Endothelial cell of umbilical vein (primary cell): ENCODE measurements around the gene LAMTOR4. TPM values are rescaled to one million over a fixed set of nuclear protein-coding genes. Genes with fewer than 3 reads are reported as not detected.
A peak's percentile ranks its signal among the peaks of the same experiment; 100 is the strongest.

ENCODE experiments used
- BruUV-seq: library from RNA; stranded (reverse); fragments of 400-500 nt; replicated peaks from 2 replicates; lab custom pipeline; 2021; lab: Mats Ljungman, UMichigan
- CTCF ChIA-PET: fragments of 300-600, 350-600 bp; sonication (Branson Sonifier 250); formaldehyde crosslinking; loops from one replicate; lab custom pipeline; 2021; ENCODE audit warnings: antibody characterized with exemption, inconsistent platforms; lab: Charles Lee
- POLR2A ChIA-PET: fragments of 300-600, 350-600 bp; sonication (Branson Sonifier 250); formaldehyde crosslinking; loops from one replicate; lab custom pipeline; 2021; ENCODE audit warnings: antibody characterized with exemption, inconsistent platforms; lab: Charles Lee
- DNase-seq: peaks from one replicate; pipeline ENCODE4 v3.0.0-alpha.2; 2011; ENCODE audit warnings: low read depth, low spot score
- FAIRE-seq: peaks from 2 replicates; lab custom pipeline; 2011; peaks lifted over from hg19 to GRCh38; lab: Jason Lieb, UNC
- H2AFZ ChIP-seq: 2 replicates; pipeline ENCODE4 v1.6.0; 2012; ENCODE audit warnings: low read depth, low read length, control low read depth, inconsistent platforms
- H3K27ac ChIP-seq: 2 replicates; pipeline ENCODE4 v1.5.1; 2011; ENCODE audit warnings: low read depth, mild to moderate bottlenecking, control low read depth, low read length, moderate library complexity; ENCODE audit not compliant: insufficient read depth
- H3K27me3 ChIP-seq, 2 experiments: 2 replicates each; pipeline versions ENCODE4 v1.6.0 to v1.6.1; 2011; ENCODE audit warnings: low read length in 2 of 2, mixed read lengths in 1 of 2; ENCODE audit not compliant: control insufficient read depth in 2 of 2, insufficient read depth in 2 of 2
- H3K36me3 ChIP-seq, 2 experiments: 2 replicates in 1 of 2; 3 replicates in 1 of 2; pipeline ENCODE4 v1.5.1; 2011; ENCODE audit warnings: low read length in 2 of 2, mild to moderate bottlenecking in 1 of 2, moderate library complexity in 1 of 2; ENCODE audit not compliant: control insufficient read depth in 2 of 2, insufficient read depth in 2 of 2; ENCODE audit errors: extremely low read depth in 1 of 2
- H3K4me1 ChIP-seq: 3 replicates; pipeline ENCODE4 v1.5.1; 2011; ENCODE audit warnings: mild to moderate bottlenecking, low read length; ENCODE audit not compliant: control insufficient read depth, insufficient read depth; ENCODE audit errors: extremely low read depth
- H3K4me2 ChIP-seq: 2 replicates; pipeline ENCODE4 v1.6.1; 2011; ENCODE audit warnings: low read length, control low read depth, mixed read lengths; ENCODE audit not compliant: insufficient read depth
- H3K4me3 ChIP-seq, 3 experiments: fragments of 200-600 bp in 1 of 3; sonication (generic), shearing (Covaris generic) in 1 of 3; replicated peaks in 1 of 3; 2 replicates each; pipeline ENCODE4 v1.5.1; 2011 to 2016; ENCODE audit warnings: control low read depth in 3 of 3, low read length in 3 of 3, mild to moderate bottlenecking in 2 of 3, inconsistent platforms in 1 of 3, low read depth in 1 of 3, moderate library complexity in 1 of 3; ENCODE audit not compliant: insufficient read depth in 1 of 3
- H3K79me2 ChIP-seq: 2 replicates; pipeline ENCODE4 v1.6.0; 2012; ENCODE audit warnings: low read length, inconsistent platforms; ENCODE audit not compliant: control insufficient read depth, insufficient read depth
- H3K9ac ChIP-seq: replicated peaks from 2 replicates; pipeline ENCODE3; 2011; ENCODE audit warnings: low read length, control low read depth; ENCODE audit not compliant: insufficient read depth; ENCODE audit errors: extremely low read depth
- H3K9me1 ChIP-seq: replicated peaks from 3 replicates; pipeline ENCODE4 v1.6.0; 2011; ENCODE audit warnings: mild to moderate bottlenecking, low read length; ENCODE audit not compliant: control insufficient read depth, insufficient read depth; ENCODE audit errors: extremely low read depth
- H3K9me3 ChIP-seq: replicated peaks from 2 replicates; pipeline ENCODE4 v1.5.1; 2012; ENCODE audit warnings: low read length, inconsistent platforms; ENCODE audit not compliant: control insufficient read depth, insufficient read depth
- H4K20me1 ChIP-seq: replicated peaks from 2 replicates; pipeline ENCODE3; 2011; ENCODE audit warnings: mild to moderate bottlenecking, low read length; ENCODE audit not compliant: control insufficient read depth, insufficient read depth; ENCODE audit errors: extremely low read depth
- CTCF ChIP-seq, 2 donors: IDR thresholded peaks; 1 replicate in 1 of 2; 2 replicates in 1 of 2; pipeline ENCODE4 v1.5.1; 2011; ENCODE audit warnings: low read length in 2 of 2, mild to moderate bottlenecking in 2 of 2, moderate library complexity in 2 of 2, control low read depth in 1 of 2, inconsistent platforms in 1 of 2, low read depth in 1 of 2; ENCODE audit not compliant: insufficient read depth in 1 of 2; ENCODE audit errors: extremely low read depth in 1 of 2
- EZH2 ChIP-seq: IDR thresholded peaks from 2 replicates; pipeline ENCODE4 v1.6.1; 2012; ENCODE audit warnings: borderline replicate concordance, low read depth, mild to moderate bottlenecking, moderate library complexity, low read length, inconsistent platforms; ENCODE audit not compliant: severe bottlenecking
- FOS ChIP-seq: IDR thresholded peaks from 2 replicates; pipeline ENCODE4 v1.6.1; 2011; ENCODE audit warnings: mild to moderate bottlenecking, low read length, moderate library complexity, borderline replicate concordance; ENCODE audit not compliant: insufficient read depth
- GATA2 ChIP-seq: IDR thresholded peaks from 2 replicates; pipeline ENCODE4 v1.7.0; 2011; ENCODE audit warnings: low read depth, mild to moderate bottlenecking, moderate library complexity, mixed read lengths, low read length; ENCODE audit not compliant: insufficient read length, insufficient read depth
- JUN ChIP-seq: IDR thresholded peaks from 2 replicates; pipeline ENCODE4 v1.6.1; 2011; ENCODE audit warnings: borderline replicate concordance, low read depth; ENCODE audit not compliant: insufficient read length, insufficient read depth
- MAX ChIP-seq: IDR thresholded peaks from 2 replicates; pipeline ENCODE4 v1.6.1; 2011; ENCODE audit not compliant: insufficient read depth, insufficient read length
- MYC ChIP-seq: IDR thresholded peaks from one replicate; pipeline ENCODE4 v1.6.1; 2011; ENCODE audit warnings: mild to moderate bottlenecking, low read depth, low read length
- POLR2A ChIP-seq: IDR thresholded peaks from 2 replicates; pipeline ENCODE4 v1.6.1; 2012; ENCODE audit warnings: low read depth, mild to moderate bottlenecking, control low read depth, low read length
- POLR2AphosphoS5 ChIP-seq: IDR thresholded peaks from 2 replicates; pipeline ENCODE4 v1.6.1; 2012; ENCODE audit warnings: low read depth, mild to moderate bottlenecking, control low read depth, low read length, moderate library complexity; ENCODE audit not compliant: insufficient read depth
- dilution Hi-C: fragments of 300-500 bp; cut with MboI; formaldehyde crosslinking; loops from one replicate; pipeline ENCODE4 v1.15.0; 2019; ENCODE audit warnings: low sequenced_read_pairs; ENCODE audit not compliant: extremely low pct_ligation_motif_present
- intact Hi-C: fragments of 100-400 bp; cut with micrococcal nuclease; formaldehyde crosslinking; loops from one replicate; pipeline ENCODE4 v1.10.0; 2022
- polyA plus RNA-seq, 4 experiments: library from polyadenylated mRNA; depleted of rRNA in 3 of 4; stranded (reverse) in 3 of 4; unstranded in 1 of 4; fragments of >200 nt; gene quantifications; 2 replicates each; pipeline versions ENCODE4 v1.2.1 to v1.2.3, GENCODE V29; 2011 to 2012; ENCODE audit warnings: missing spikeins in 1 of 4
- total RNA-seq: library from RNA; stranded (reverse); gene quantifications from 2 replicates; pipeline ENCODE4 v1.2.3, GENCODE V29; 2021

The LAMTOR4 gene
- total and polyA plus RNA-seq, 2 donors (not counting 3 experiments of a cell fraction or from before 2014, with no cell fraction given) = 139 to 520 TPM

- intact Hi-C loops (no loop called here), dilution Hi-C loops (no loop called here)
- H3K4me2 ChIP-seq = peak overlapping the region; percentile 94
- H3K79me2 ChIP-seq = peaks cover 44% of the 10 kb centered on the region
- ChIA-PET CTCF (interaction anchor here (1.1 to 1.3 kb wide), 2 partner anchors 17 to 31 kb away, joined by 3 to 5 read pairs; no protein-coding TSS in a partner anchor), POLR2A (interaction anchor here (1.0 to 1.9 kb wide), 2 partner anchors 9 to 12 kb away, joined by 3 to 10 read pairs; no protein-coding TSS in a partner anchor)
- H3K9me3 ChIP-seq = no peaks in the 10 kb centered on the region
- peak overlapping the region; percentile 92 for H3K9ac ChIP-seq
- no TSS peak for BruUV-seq
- H4K20me1 ChIP-seq = no peaks in the 10 kb centered on the region
- H3K9me1 ChIP-seq = no peaks in the 10 kb centered on the region
- H3K4me3 ChIP-seq = peak overlapping the region in 2 of 3 experiments; percentile 75 to 96
- TF ChIP-seq JUN = no peak
- no peak for TF ChIP-seq EZH2
- no peak for TF ChIP-seq MAX
- no peak for TF ChIP-seq GATA2
- no peak for TF ChIP-seq MYC
- no peak for TF ChIP-seq CTCF (IDR thresholded peaks at IDR 0.05; ENCODE audit: extremely low read depth in 1 of 2, insufficient read depth in 1 of 2, low read depth in 1 of 2, low read length in 2 of 2)
- TF ChIP-seq POLR2A = no peak
- TF ChIP-seq POLR2AphosphoS5 = no peak
- TF ChIP-seq FOS = no peak
- no peaks in the 10 kb centered on the region for H3K27me3 ChIP-seq
- no peak overlapping the region for H2AFZ ChIP-seq
- DNase-seq = peak; percentile 45
- H3K36me3 ChIP-seq = peaks cover 34 to 36% of the 10 kb centered on the region in 2 experiments
- no peak for FAIRE-seq
- H3K4me1 ChIP-seq = peaks cover 18% of the 10 kb centered on the region
- peak overlapping the region; percentile 84 for H3K27ac ChIP-seq
These were observed 49.3 kb upstream of the LAMTOR4 start for GRCh38 chr7:100099452-100099851.
